A549 (cell line): ENCODE measurements around the gene PRKCE. TPM values are rescaled to one million over a fixed set of nuclear protein-coding genes. Genes with fewer than 3 reads are reported as not detected.

Experiments used
- CBX2 ChIP-seq: fragments of 200-600 bp; sonication (generic); IDR thresholded peaks from 2 replicates; pipeline ENCODE4 v1.6.1; 2016; ENCODE audit warnings: low read depth, mild to moderate bottlenecking, borderline replicate concordance
- CEBPB ChIP-seq, 2 experiments: fragments of >200 bp in 1 of 2; sonication (Bioruptor Twin) in 1 of 2; formaldehyde crosslinking in 1 of 2; IDR thresholded peaks; 2 replicates each; pipeline ENCODE4 v1.6.1; 2012 to 2016
- EHMT2 ChIP-seq: fragments of 200-600 bp; sonication (generic); IDR thresholded peaks from 2 replicates; pipeline ENCODE4 v1.6.1; 2016; ENCODE audit warnings: antibody characterized with exemption, low read depth, mild to moderate bottlenecking, moderate library complexity
- ESRRA ChIP-seq: fragments of 150-350 bp; IDR thresholded peaks from 2 replicates; pipeline ENCODE4 v1.6.1; 2014; ENCODE audit warnings: mild to moderate bottlenecking, low read length, borderline replicate concordance
- FOSB ChIP-seq: fragments of 250-450 bp; sonication (Bioruptor Pico); IDR thresholded peaks from 2 replicates; pipeline ENCODE4 v1.5.0; 2020; ENCODE audit warnings: mild to moderate bottlenecking, moderate library complexity
- FOSL2 ChIP-seq, 2 experiments: fragments of 450-650 bp in 1 of 2; fragments of >200 bp in 1 of 2; sonication (Bioruptor Twin) in 1 of 2; formaldehyde crosslinking; IDR thresholded peaks; 2 replicates each; pipeline versions ENCODE4 v1.5.0 to v1.6.1; 2016 to 2020; ENCODE audit warnings: mild to moderate bottlenecking in 1 of 2, moderate library complexity in 1 of 2
- GATA3 ChIP-seq: IDR thresholded peaks from 2 replicates; pipeline ENCODE4 v1.6.1; 2012; ENCODE audit warnings: borderline replicate concordance
- HEYL ChIP-seq: fragments of 250-450 bp; sonication (Bioruptor Pico); IDR thresholded peaks from 2 replicates; pipeline ENCODE4 v1.8.0; 2021; ENCODE audit warnings: mild to moderate bottlenecking, moderate library complexity
- HOXB5 ChIP-seq: fragments of 250-450 bp; sonication (Bioruptor Pico); IDR thresholded peaks from 2 replicates; pipeline ENCODE4 v1.5.0; 2020; ENCODE audit warnings: mild to moderate bottlenecking, moderate library complexity
- JUN ChIP-seq, 2 experiments: fragments of >200 bp; sonication (Bioruptor Twin); formaldehyde crosslinking; IDR thresholded peaks; 2 replicates in 1 of 2; 3 replicates in 1 of 2; pipeline ENCODE4 v1.6.1; 2016 to 2017
- JUNB ChIP-seq: fragments of >200 bp; sonication (Bioruptor Twin); formaldehyde crosslinking; IDR thresholded peaks from 2 replicates; pipeline ENCODE4 v1.6.1; 2016
- KDM5A ChIP-seq: fragments of 200-600 bp; sonication (generic); IDR thresholded peaks from 2 replicates; pipeline ENCODE4 v1.6.1; 2016; ENCODE audit warnings: antibody characterized with exemption, mild to moderate bottlenecking
- NFE2L2 ChIP-seq: fragments of 150-350 bp; conservative IDR thresholded peaks from 2 replicates; pipeline ENCODE4 v1.6.1; 2014; ENCODE audit warnings: low read length
- PHF8 ChIP-seq: fragments of 200-600 bp; sonication (generic); IDR thresholded peaks from 2 replicates; pipeline ENCODE4 v1.6.1; 2016; ENCODE audit warnings: low read depth, mild to moderate bottlenecking, antibody characterized with exemption, moderate library complexity, borderline replicate concordance
- RFX5 ChIP-seq: fragments of 450-650 bp; IDR thresholded peaks from 2 replicates; pipeline ENCODE4 v1.7.1; 2014; ENCODE audit warnings: antibody characterized with exemption, mild to moderate bottlenecking, moderate library complexity
- RNF2 ChIP-seq: fragments of 200-600 bp; sonication (generic); IDR thresholded peaks from 2 replicates; pipeline ENCODE4 v1.6.1; 2016; ENCODE audit warnings: low read depth, mild to moderate bottlenecking, antibody characterized with exemption, moderate library complexity, borderline replicate concordance
- SMC3 ChIP-seq: fragments of >200 bp; sonication (Bioruptor Twin); formaldehyde crosslinking; IDR thresholded peaks from 3 replicates; pipeline ENCODE4 v1.6.1; 2018; ENCODE audit warnings: inconsistent platforms
- TP53 ChIP-seq: fragments of 250-450 bp; sonication (Bioruptor Pico); IDR thresholded peaks from 2 replicates; pipeline ENCODE4 v1.5.0; 2021; ENCODE audit warnings: mild to moderate bottlenecking, moderate library complexity
- ZSCAN20 ChIP-seq: fragments of 250-450 bp; sonication (Bioruptor Pico); IDR thresholded peaks from 2 replicates; pipeline ENCODE4 v1.8.0; 2022; ENCODE audit warnings: mild to moderate bottlenecking, moderate library complexity
- polyA plus RNA-seq, 4 experiments: library from polyadenylated mRNA; depleted of rRNA in 3 of 4; stranded (reverse); fragments of >200 nt; fragmentation: RNase III in 1 of 4; extraction: RNeasy Plus Mini Kit Qiagen cat#74134 plus additional on column Dnase treatment in 1 of 4; gene quantifications; 2 replicates in 3 of 4; 3 replicates in 1 of 4; pipeline ENCODE4 v1.2.3, GENCODE V29; 2011 to 2017
- TF ChIP-seq, protein P1 (sequence below): fragments of 250-450 bp; sonication (Bioruptor Pico); IDR thresholded peaks from 2 replicates; pipeline ENCODE4 v1.5.0; 2021; ENCODE audit warnings: mild to moderate bottlenecking, moderate library complexity, borderline replicate concordance
- TF ChIP-seq, protein P2 (sequence below): IDR thresholded peaks from 2 replicates; pipeline ENCODE4 v1.6.1; 2012
- TF ChIP-seq, protein P3 (sequence below): fragments of >200 bp; sonication (Bioruptor Twin); formaldehyde crosslinking; IDR thresholded peaks from 3 replicates; pipeline ENCODE4 v1.6.1; 2016
- TF ChIP-seq, protein P4 (sequence below): fragments of 150-350 bp; IDR thresholded peaks from 2 replicates; pipeline ENCODE4 v1.6.1; 2014; ENCODE audit warnings: low read depth, mild to moderate bottlenecking, low read length

The PRKCE gene
- polyA plus RNA-seq, 2 of the 4 experiments (the other 2 are of a cell fraction), result 11.5 to 12.0 TPM

DNA sequence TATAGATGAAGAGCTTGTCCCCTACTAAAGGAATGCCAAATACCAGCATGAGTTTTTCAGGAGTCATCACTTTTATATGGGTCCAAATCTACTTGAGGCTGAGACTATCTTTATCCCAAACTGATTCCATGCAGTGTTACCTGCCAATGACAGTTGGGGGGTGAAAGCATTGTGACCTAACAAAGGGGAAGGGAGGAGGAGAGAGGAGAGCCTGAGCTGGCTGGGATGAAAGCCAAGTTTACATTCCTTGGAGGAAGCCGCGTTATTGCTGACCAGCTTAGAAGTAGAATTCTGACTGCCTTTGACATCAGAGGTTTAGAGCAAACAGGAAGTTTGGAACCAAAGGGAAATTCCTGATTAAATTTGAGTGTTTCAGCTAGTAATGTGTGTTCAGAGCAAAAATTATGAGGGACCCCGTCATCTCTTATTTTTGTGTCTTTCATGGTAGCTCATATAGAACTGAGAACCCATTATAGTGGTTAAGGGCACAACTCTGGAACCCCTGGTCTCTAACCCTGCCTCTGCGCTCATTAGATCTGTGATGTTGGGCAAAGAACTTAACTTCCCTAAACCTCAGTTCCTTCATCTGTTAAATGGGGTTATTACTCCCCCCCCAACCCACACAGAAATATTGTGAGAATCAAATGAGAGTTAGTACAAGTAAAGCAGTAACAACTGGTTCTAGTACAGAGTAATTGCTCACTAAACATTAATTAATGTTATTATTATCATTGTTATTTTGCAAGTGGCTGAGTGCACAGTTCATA lies 446.4 kb downstream of the PRKCE start (continued):
- TF ChIP-seq RFX5 (no peak), ZSCAN20 (CRISPR knock-in tag) (no peak), FOSL2 (IDR thresholded peaks at IDR 0.05) (0 out of 2 replicates have a peak, but pooled peaks have one; percentile 20), FOSL2 (CRISPR knock-in tag; IDR thresholded peaks at IDR 0.05) (no peak; the same call in none of the 2 replicates), KDM5A (no peak), TP53 (no peak), HOXB5 (CRISPR knock-in tag) (no peak), FOSB (no peak), JUNB (peak; percentile 86), SMC3 (peak; percentile 47; the same call in 2 of the 3 replicates), ESRRA (no peak), CBX2 (no peak), EHMT2 (no peak), JUN (IDR thresholded peaks at IDR 0.05) (peak; percentile 51 to 65; a peak in 3 of 5 replicates), NFE2L2 (no peak), RNF2 (no peak), CEBPB (IDR thresholded peaks at IDR 0.05) (peak in 1 of 2 experiments; percentile 75; a peak in 2 of 4 replicates), PHF8 (no peak), HEYL (CRISPR knock-in tag) (no peak), GATA3 (peak; percentile 89)
- TF ChIP-seq, protein P1, sequence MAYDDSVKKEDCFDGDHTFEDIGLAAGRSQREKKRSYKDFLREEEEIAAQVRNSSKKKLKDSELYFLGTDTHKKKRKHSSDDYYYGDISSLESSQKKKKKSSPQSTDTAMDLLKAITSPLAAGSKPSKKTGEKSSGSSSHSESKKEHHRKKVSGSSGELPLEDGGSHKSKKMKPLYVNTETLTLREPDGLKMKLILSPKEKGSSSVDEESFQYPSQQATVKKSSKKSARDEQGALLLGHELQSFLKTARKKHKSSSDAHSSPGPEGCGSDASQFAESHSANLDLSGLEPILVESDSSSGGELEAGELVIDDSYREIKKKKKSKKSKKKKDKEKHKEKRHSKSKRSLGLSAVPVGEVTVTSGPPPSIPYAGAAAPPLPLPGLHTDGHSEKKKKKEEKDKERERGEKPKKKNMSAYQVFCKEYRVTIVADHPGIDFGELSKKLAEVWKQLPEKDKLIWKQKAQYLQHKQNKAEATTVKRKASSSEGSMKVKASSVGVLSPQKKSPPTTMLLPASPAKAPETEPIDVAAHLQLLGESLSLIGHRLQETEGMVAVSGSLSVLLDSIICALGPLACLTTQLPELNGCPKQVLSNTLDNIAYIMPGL, result no peak
- TF ChIP-seq, protein P2, sequence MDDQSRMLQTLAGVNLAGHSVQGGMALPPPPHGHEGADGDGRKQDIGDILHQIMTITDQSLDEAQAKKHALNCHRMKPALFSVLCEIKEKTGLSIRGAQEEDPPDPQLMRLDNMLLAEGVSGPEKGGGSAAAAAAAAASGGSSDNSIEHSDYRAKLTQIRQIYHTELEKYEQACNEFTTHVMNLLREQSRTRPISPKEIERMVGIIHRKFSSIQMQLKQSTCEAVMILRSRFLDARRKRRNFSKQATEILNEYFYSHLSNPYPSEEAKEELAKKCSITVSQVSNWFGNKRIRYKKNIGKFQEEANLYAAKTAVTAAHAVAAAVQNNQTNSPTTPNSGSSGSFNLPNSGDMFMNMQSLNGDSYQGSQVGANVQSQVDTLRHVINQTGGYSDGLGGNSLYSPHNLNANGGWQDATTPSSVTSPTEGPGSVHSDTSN, result peak; percentile 73
- TF ChIP-seq, protein P3, sequence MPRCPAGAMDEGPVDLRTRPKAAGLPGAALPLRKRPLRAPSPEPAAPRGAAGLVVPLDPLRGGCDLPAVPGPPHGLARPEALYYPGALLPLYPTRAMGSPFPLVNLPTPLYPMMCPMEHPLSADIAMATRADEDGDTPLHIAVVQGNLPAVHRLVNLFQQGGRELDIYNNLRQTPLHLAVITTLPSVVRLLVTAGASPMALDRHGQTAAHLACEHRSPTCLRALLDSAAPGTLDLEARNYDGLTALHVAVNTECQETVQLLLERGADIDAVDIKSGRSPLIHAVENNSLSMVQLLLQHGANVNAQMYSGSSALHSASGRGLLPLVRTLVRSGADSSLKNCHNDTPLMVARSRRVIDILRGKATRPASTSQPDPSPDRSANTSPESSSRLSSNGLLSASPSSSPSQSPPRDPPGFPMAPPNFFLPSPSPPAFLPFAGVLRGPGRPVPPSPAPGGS, result peak; percentile 88; the same call in 2 of the 3 replicates
- TF ChIP-seq, protein P4, sequence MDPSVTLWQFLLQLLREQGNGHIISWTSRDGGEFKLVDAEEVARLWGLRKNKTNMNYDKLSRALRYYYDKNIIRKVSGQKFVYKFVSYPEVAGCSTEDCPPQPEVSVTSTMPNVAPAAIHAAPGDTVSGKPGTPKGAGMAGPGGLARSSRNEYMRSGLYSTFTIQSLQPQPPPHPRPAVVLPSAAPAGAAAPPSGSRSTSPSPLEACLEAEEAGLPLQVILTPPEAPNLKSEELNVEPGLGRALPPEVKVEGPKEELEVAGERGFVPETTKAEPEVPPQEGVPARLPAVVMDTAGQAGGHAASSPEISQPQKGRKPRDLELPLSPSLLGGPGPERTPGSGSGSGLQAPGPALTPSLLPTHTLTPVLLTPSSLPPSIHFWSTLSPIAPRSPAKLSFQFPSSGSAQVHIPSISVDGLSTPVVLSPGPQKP, result no peak
- TF ChIP-seq, all 56 proteins: peak for 21
